OCI-LY3 (cell line): ENCODE results near the gene AVL9.

ENCODE experiments used
- H2AFZ ChIP-seq: fragments of 200-600, 300-600 bp; shearing (Covaris generic); 2 replicates; pipeline ENCODE4 v1.6.0; 2014; ENCODE audit warnings: antibody characterized with exemption, low read depth, low read length
- H3K27ac ChIP-seq: fragments of 200-600, 300-600 bp; sonication (generic); 2 replicates; pipeline ENCODE4 v1.5.1; 2014; ENCODE audit warnings: mild to moderate bottlenecking, low read length, moderate library complexity, mixed read lengths
- H3K27me3 ChIP-seq: fragments of 200-600, 300-600 bp; sonication (generic); 2 replicates; pipeline ENCODE4 v1.6.1; 2014; ENCODE audit warnings: low read depth, low read length, mixed read lengths
- H3K36me3 ChIP-seq: fragments of 200-600, 300-600 bp; sonication (generic); replicated peaks from 2 replicates; pipeline ENCODE3; 2014; ENCODE audit warnings: low read depth, low read length, mixed read lengths
- H3K4me1 ChIP-seq: fragments of 300-600, 200-600 bp; sonication (generic); 2 replicates; pipeline ENCODE4 v1.6.1; 2014; ENCODE audit warnings: low read length, mixed read lengths
- H3K4me2 ChIP-seq: fragments of 200-600, 300-600 bp; sonication (generic); 2 replicates; pipeline ENCODE4 v1.6.1; 2014; ENCODE audit warnings: low read length, mixed read lengths
- H3K4me3 ChIP-seq: fragments of 300-600, 200-600 bp; sonication (generic); 2 replicates; pipeline ENCODE4 v1.5.1; 2014; ENCODE audit warnings: antibody characterized with exemption, mild to moderate bottlenecking, low read length, moderate library complexity
- H3K79me2 ChIP-seq: fragments of 300-600, 200-600 bp; shearing (Covaris generic); 2 replicates; pipeline ENCODE4 v1.6.1; 2014; ENCODE audit warnings: mild to moderate bottlenecking, low read length, mixed read lengths
- H3K9ac ChIP-seq: fragments of 300-600, 200-600 bp; shearing (Covaris generic); 2 replicates; pipeline ENCODE4 v1.6.0; 2014; ENCODE audit warnings: mild to moderate bottlenecking, low read length, moderate library complexity
- H3K9me3 ChIP-seq: fragments of 200-600, 300-600 bp; shearing (Covaris generic); 2 replicates; pipeline ENCODE4 v1.6.1; 2014; ENCODE audit warnings: low read length, mixed read lengths; ENCODE audit not compliant: insufficient read depth
- H4K20me1 ChIP-seq: fragments of 200-600, 300-600 bp; sonication (generic); 2 replicates; pipeline ENCODE4 v1.6.1; 2016; ENCODE audit warnings: low read length, mixed read lengths; ENCODE audit not compliant: insufficient read depth
- CTCF ChIP-seq: fragments of 200-600, 300-600 bp; sonication (generic); IDR thresholded peaks from 2 replicates; pipeline ENCODE4 v1.5.1; 2014; ENCODE audit warnings: antibody characterized with exemption, low read length, low read depth
- EZH2phosphoT487 ChIP-seq: fragments of 200-600 bp; shearing (Covaris generic); IDR thresholded peaks from 2 replicates; pipeline ENCODE4 v1.6.1; 2018; ENCODE audit warnings: antibody characterized with exemption, mixed run types, low read depth

The AVL9 gene

GRCh38 chr7:32564542-32564941 lies 69.3 kb downstream of the AVL9 start:
- Histone ChIP-seq H3K9me3 (no peaks in the 10 kb centered on the region), H3K4me2 (no peak overlapping the region), H3K4me3 (no peak overlapping the region), H3K4me1 (peaks cover 1% of the 10 kb centered on the region), H3K27me3 (no peaks in the 10 kb centered on the region), H4K20me1 (no peaks in the 10 kb centered on the region), H3K36me3 (peaks cover 2% of the 10 kb centered on the region), H2AFZ (no peak overlapping the region), H3K79me2 (no peaks in the 10 kb centered on the region), H3K27ac (no peak overlapping the region), H3K9ac (no peak overlapping the region)
- TF ChIP-seq CTCF (no peak), EZH2phosphoT487 (no peak)

- no peak overlapping the region for H3K4me2 ChIP-seq
These were observed 74.3 kb downstream of the AVL9 start for GRCh38 chr7:32569388-32570289.

GRCh38 chr7:32573110-32573687 lies 77.9 kb downstream of the AVL9 start:
- Histone ChIP-seq H3K4me2 (no peak overlapping the region), H3K27ac (no peak overlapping the region), H3K9ac (no peak overlapping the region), H3K4me3 (no peak overlapping the region), H3K9me3 (no peaks in the 10 kb centered on the region), H2AFZ (no peak overlapping the region), H3K4me1 (no peaks in the 10 kb centered on the region), H3K27me3 (no peaks in the 10 kb centered on the region), H3K79me2 (no peaks in the 10 kb centered on the region), H3K36me3 (peaks cover 27% of the 10 kb centered on the region), H4K20me1 (no peaks in the 10 kb centered on the region)
- no peak for TF ChIP-seq CTCF
- TF ChIP-seq EZH2phosphoT487, result no peak

More at GRCh38 chr7:32569388-32570289, 74.3 kb downstream of the AVL9 start:
- Histone ChIP-seq H3K4me1 (no peaks in the 10 kb centered on the region), H4K20me1 (no peaks in the 10 kb centered on the region), H3K9ac (no peak overlapping the region), H3K27me3 (no peaks in the 10 kb centered on the region), H3K9me3 (no peaks in the 10 kb centered on the region), H3K36me3 (peaks cover 17% of the 10 kb centered on the region), H2AFZ (no peak overlapping the region), H3K27ac (no peak overlapping the region), H3K4me3 (no peak overlapping the region), H3K79me2 (no peaks in the 10 kb centered on the region)
- TF ChIP-seq EZH2phosphoT487 (no peak), CTCF (no peak)

- Histone ChIP-seq H3K27ac (no peak overlapping the region), H3K4me2 (no peak overlapping the region), H3K79me2 (no peaks in the 10 kb centered on the region), H4K20me1 (no peaks in the 10 kb centered on the region), H3K4me1 (no peaks in the 10 kb centered on the region), H3K9me3 (no peaks in the 10 kb centered on the region), H3K27me3 (no peaks in the 10 kb centered on the region), H2AFZ (no peak overlapping the region), H3K9ac (no peak overlapping the region), H3K4me3 (no peak overlapping the region), H3K36me3 (peaks cover 27% of the 10 kb centered on the region)
- TF ChIP-seq EZH2phosphoT487 (no peak), CTCF (no peak)
These were observed 79.3 kb downstream of the AVL9 start for GRCh38 chr7:32574626-32575025.
